HG02642 (cell line): ENCODE results near the gene PLK2.

ENCODE experiments used
- ATAC-seq: cut with Tn5 transposase; IDR thresholded peaks from one replicate; pipeline ENCODE4 v1.9.1; 2021; ENCODE audit warnings: mild to moderate bottlenecking; ENCODE audit not compliant: unreplicated experiment, poor library complexity

The PLK2 gene

GRCh38 chr5:58481828-58482227 lies 21.9 kb upstream of the PLK2 start:
- ATAC-seq = no peak

- no peak for ATAC-seq
Measured at GRCh38 chr5:58481066-58481676, 21.3 kb upstream of the PLK2 start.

GRCh38 chr5:58477760-58478376 lies 18.0 kb upstream of the PLK2 start:
- ATAC-seq = no peak

- no peak for ATAC-seq
Measured at GRCh38 chr5:58475404-58475803, 15.5 kb upstream of the PLK2 start.

GRCh38 chr5:58469896-58470295 lies 10.0 kb upstream of the PLK2 start:
- ATAC-seq = no peak

- ATAC-seq = peak; percentile 100
Measured at GRCh38 chr5:58466939-58467338, 7.1 kb upstream of the PLK2 start.

GRCh38 chr5:58462623-58463230 lies 2.8 kb upstream of the PLK2 start:
- ATAC-seq = no peak

GRCh38 chr5:58462154-58462553 lies 2.3 kb upstream of the PLK2 start:
- no peak for ATAC-seq

- ATAC-seq = peak; percentile 76
Measured at GRCh38 chr5:58460732-58461286, 923 bp upstream of the PLK2 start.

GRCh38 chr5:58459146-58460001 lies 512 bp downstream of the PLK2 start:
- ATAC-seq = peak; percentile 1

GRCh38 chr5:58458743-58459145 lies 1.1 kb downstream of the PLK2 start:
- ATAC-seq = no peak

- ATAC-seq = no peak
Measured at GRCh38 chr5:58458141-58458742, 1.6 kb downstream of the PLK2 start.

- ATAC-seq = no peak
Measured at GRCh38 chr5:58457050-58457449, 2.8 kb downstream of the PLK2 start.

- ATAC-seq = no peak
Measured at GRCh38 chr5:58456486-58456885, 3.4 kb downstream of the PLK2 start.

GRCh38 chr5:58456026-58456425 lies 3.9 kb downstream of the PLK2 start:
- ATAC-seq = no peak

- ATAC-seq = no peak
Measured at GRCh38 chr5:58455480-58455879, 4.4 kb downstream of the PLK2 start.

- no peak for ATAC-seq
Measured at GRCh38 chr5:58455066-58455465, 4.8 kb downstream of the PLK2 start.

GRCh38 chr5:58454025-58454424 lies 5.9 kb downstream of the PLK2 start:
- no peak for ATAC-seq

GRCh38 chr5:58453306-58453705 lies 6.6 kb downstream of the PLK2 start:
- ATAC-seq = no peak

GRCh38 chr5:58452566-58453258 lies 7.2 kb downstream of the PLK2 start:
- ATAC-seq = no peak
